ENCODE data around the gene ASB1. TPM values are rescaled to one million over a fixed set of nuclear protein-coding genes. Genes with fewer than 3 reads are reported as not detected.

The ASB1 gene
- total RNA-seq, 1 donor: 21.2 TPM

- no peak overlapping the region for H3K4me3 ChIP-seq (ENCODE audit: low read depth, low read length)
- TF ChIP-seq CTCF (IDR thresholded peaks at IDR 0.05; ENCODE audit: insufficient read depth, low read depth, low read length): no peak
- no peak for DNase-seq (ENCODE audit: low read depth)
Measured at GRCh38 chr2:238483021-238483420, 56.3 kb downstream of the ASB1 start.

DNA sequence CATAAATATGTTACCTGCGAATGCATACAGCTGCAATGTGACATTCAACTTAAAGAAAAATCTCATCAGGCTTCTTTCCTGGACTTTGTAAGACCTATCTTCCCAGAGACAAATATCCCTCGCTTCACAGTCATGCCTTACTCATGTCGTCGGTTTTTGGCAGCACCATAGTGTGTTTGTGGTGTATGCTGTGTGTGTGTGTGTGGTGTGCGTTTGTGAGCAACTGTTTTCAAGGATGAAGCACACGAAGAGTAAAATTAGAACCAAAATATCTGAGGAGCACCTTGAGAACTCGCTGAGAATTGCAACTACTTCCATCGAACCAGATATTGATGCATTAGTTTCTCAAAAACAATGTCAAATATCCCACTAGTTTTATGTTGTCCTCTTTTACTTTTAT is 56.9 kb downstream of the ASB1 start:
- no peak for DNase-seq (ENCODE audit: low read depth)
- TF ChIP-seq CTCF (IDR thresholded peaks at IDR 0.05; ENCODE audit: insufficient read depth, low read depth, low read length): no peak
- no peak overlapping the region for H3K4me3 ChIP-seq (ENCODE audit: low read depth, low read length)

- H3K4me3 ChIP-seq (ENCODE audit: low read depth, low read length): no peak overlapping the region
- no peak for TF ChIP-seq CTCF (IDR thresholded peaks at IDR 0.05; ENCODE audit: insufficient read depth, low read depth, low read length)
- DNase-seq (ENCODE audit: low read depth): no peak
Measured at GRCh38 chr2:238484522-238485452, 58.1 kb downstream of the ASB1 start.

- TF ChIP-seq CTCF (IDR thresholded peaks at IDR 0.05; ENCODE audit: insufficient read depth, low read depth, low read length): no peak
- no peak overlapping the region for H3K4me3 ChIP-seq (ENCODE audit: low read depth, low read length)
- DNase-seq (ENCODE audit: low read depth): no peak
Measured at GRCh38 chr2:238486123-238486848, 59.6 kb downstream of the ASB1 start.

- no peak overlapping the region for H3K4me3 ChIP-seq (ENCODE audit: low read depth, low read length)
- no peak for TF ChIP-seq CTCF (IDR thresholded peaks at IDR 0.05; ENCODE audit: insufficient read depth, low read depth, low read length)
- no peak for DNase-seq (ENCODE audit: low read depth)
Measured at GRCh38 chr2:238487134-238487533, 60.4 kb downstream of the ASB1 start.

- no peak overlapping the region for H3K4me3 ChIP-seq (ENCODE audit: low read depth, low read length)
- DNase-seq (ENCODE audit: low read depth): no peak
- no peak for TF ChIP-seq CTCF (IDR thresholded peaks at IDR 0.05; ENCODE audit: insufficient read depth, low read depth, low read length)
Measured at GRCh38 chr2:238487652-238488346, 61.1 kb downstream of the ASB1 start.

Data from fibroblast of villous mesenchyme (primary cell).